Kidney epithelial cell (primary cell): ENCODE measurements around the gene NOM1. TPM values are rescaled to one million over a fixed set of nuclear protein-coding genes. Genes with fewer than 3 reads are reported as not detected.

Source experiments
- DNase-seq: peaks from one replicate; pipeline ENCODE4 v3.0.0-alpha.2; 2010; ENCODE audit warnings: low read depth
- H3K27me3 ChIP-seq: 2 replicates; pipeline ENCODE4 v1.6.0; 2011; ENCODE audit warnings: low read length; ENCODE audit not compliant: control insufficient read depth, insufficient read depth
- H3K36me3 ChIP-seq: 2 replicates; pipeline ENCODE4 v1.5.1; 2011; ENCODE audit warnings: low read length; ENCODE audit not compliant: control insufficient read depth, insufficient read depth
- H3K4me3 ChIP-seq: 2 replicates; pipeline ENCODE4 v1.5.1; 2011; ENCODE audit warnings: low read depth, mild to moderate bottlenecking, control low read depth, low read length
- CTCF ChIP-seq: IDR thresholded peaks from 2 replicates; pipeline ENCODE4 v1.5.1; 2011; ENCODE audit warnings: mild to moderate bottlenecking, moderate library complexity, low read length, control low read depth, inconsistent platforms; ENCODE audit not compliant: insufficient read depth, poor library complexity, severe bottlenecking
- total RNA-seq: library from RNA; depleted of rRNA; stranded (reverse); fragments of >200 nt; gene quantifications from 2 replicates; pipeline ENCODE4 v1.2.3, GENCODE V29; 2015

NOM1 gene
- total RNA-seq, 1 donor from 2014 or later = 15.9 TPM

GRCh38 chr7:156986378-156986777, 36.9 kb downstream of the NOM1 start:
- no peak for DNase-seq
- no peak for TF ChIP-seq CTCF
- no peaks in the 10 kb centered on the region for H3K36me3 ChIP-seq
- no peak overlapping the region for H3K4me3 ChIP-seq
- H3K27me3 ChIP-seq = no peaks in the 10 kb centered on the region

- Histone ChIP-seq H3K4me3 (no peak overlapping the region), H3K27me3 (peaks cover 9% of the 10 kb centered on the region), H3K36me3 (no peaks in the 10 kb centered on the region)
- TF ChIP-seq CTCF = no peak
- DNase-seq = no peak
These were observed 39.1 kb downstream of the NOM1 start for GRCh38 chr7:156988343-156989185.

- Histone ChIP-seq H3K27me3 (peaks cover 9% of the 10 kb centered on the region), H3K36me3 (no peaks in the 10 kb centered on the region), H3K4me3 (no peak overlapping the region)
- no peak for DNase-seq
- no peak for TF ChIP-seq CTCF
These were observed 40.4 kb downstream of the NOM1 start for GRCh38 chr7:156989766-156990535.

- no peak for TF ChIP-seq CTCF
- Histone ChIP-seq H3K36me3 (no peaks in the 10 kb centered on the region), H3K27me3 (peaks cover 16% of the 10 kb centered on the region), H3K4me3 (no peak overlapping the region)
- DNase-seq = no peak
These were observed 43.8 kb downstream of the NOM1 start for GRCh38 chr7:156993021-156993924.

- H3K4me3 ChIP-seq = no peak overlapping the region
- TF ChIP-seq CTCF = no peak
- H3K27me3 ChIP-seq = peaks cover 21% of the 10 kb centered on the region
- no peaks in the 10 kb centered on the region for H3K36me3 ChIP-seq
- no peak for DNase-seq
These were observed 44.4 kb downstream of the NOM1 start for GRCh38 chr7:156993925-156994235.
